ENCODE data around the gene AGPAT1.

DNA sequence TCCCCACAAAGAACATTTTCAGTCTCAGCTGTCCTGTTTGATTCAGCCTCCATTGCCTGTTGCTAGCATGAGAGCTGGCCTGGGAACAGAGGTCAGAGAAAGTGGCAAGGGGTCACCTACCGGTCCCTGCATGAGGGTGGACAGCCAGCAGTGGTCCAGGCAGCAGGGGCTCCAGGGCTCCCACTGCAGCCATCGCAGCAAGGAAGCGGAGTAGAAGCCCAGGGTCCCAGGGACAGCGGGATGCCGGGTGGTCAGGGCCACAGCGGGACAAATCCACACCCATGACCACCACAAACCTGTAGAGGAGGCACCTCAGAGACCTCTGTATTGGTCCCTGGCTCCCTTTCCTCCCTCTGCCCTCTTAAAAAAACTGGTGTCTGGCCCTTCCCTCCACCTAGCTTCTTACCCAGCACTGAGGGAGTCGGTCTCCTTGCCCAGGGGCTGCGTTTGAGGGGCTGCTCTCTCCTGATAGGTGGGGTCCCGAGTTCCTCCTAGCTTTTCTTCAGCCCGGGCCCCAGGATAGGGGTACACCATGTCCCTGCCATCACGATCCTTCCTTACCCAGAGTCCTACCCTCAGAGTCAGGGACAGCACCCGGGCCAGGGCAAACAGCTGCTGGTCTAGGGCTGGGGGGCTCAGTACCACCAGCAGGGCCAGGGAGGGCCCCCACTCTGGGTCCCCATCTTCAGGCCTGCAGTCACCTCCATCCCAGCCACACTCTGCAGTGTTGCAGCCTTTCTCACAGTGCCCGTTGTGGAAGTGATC is 25.0 kb upstream of the AGPAT1 start:
- no peak for TF ChIP-seq ZNF207 (IDR thresholded peaks at IDR 0.05; ENCODE audit: borderline replicate concordance)
- TF ChIP-seq, protein P1, sequence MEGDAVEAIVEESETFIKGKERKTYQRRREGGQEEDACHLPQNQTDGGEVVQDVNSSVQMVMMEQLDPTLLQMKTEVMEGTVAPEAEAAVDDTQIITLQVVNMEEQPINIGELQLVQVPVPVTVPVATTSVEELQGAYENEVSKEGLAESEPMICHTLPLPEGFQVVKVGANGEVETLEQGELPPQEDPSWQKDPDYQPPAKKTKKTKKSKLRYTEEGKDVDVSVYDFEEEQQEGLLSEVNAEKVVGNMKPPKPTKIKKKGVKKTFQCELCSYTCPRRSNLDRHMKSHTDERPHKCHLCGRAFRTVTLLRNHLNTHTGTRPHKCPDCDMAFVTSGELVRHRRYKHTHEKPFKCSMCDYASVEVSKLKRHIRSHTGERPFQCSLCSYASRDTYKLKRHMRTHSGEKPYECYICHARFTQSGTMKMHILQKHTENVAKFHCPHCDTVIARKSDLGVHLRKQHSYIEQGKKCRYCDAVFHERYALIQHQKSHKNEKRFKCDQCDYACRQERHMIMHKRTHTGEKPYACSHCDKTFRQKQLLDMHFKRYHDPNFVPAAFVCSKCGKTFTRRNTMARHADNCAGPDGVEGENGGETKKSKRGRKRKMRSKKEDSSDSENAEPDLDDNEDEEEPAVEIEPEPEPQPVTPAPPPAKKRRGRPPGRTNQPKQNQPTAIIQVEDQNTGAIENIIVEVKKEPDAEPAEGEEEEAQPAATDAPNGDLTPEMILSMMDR (IDR thresholded peaks at IDR 0.05 in 2 of 3, conservative IDR thresholded peaks at IDR 0.05 in 1 of 3; ENCODE audit: control insufficient read depth in 2 of 3, extremely low read depth in 1 of 3, insufficient read depth in 1 of 3, low read depth in 3 of 3, low read length in 3 of 3) = no peak

Measured in GM12878 (cell line).